ENCODE measurements around the gene BORCS6. TPM values are rescaled to one million over a fixed set of nuclear protein-coding genes. Genes with fewer than 3 reads are reported as not detected.
A peak's percentile ranks its signal among the peaks of the same experiment; 100 is the strongest.

Gene BORCS6
- total and polyA plus RNA-seq, 2 donors from 2014 or later, result 8.6 to 15.4 TPM

- no peak for TF ChIP-seq CTCF (IDR thresholded peaks at IDR 0.05; ENCODE audit: borderline replicate concordance, extremely low read depth, insufficient read depth)
- H3K27me3 ChIP-seq (ENCODE audit: control insufficient read depth, insufficient read depth, low read length), result no peaks in the 10 kb centered on the region
- H3K4me1 ChIP-seq (ENCODE audit: control insufficient read depth in 2 of 3, insufficient read depth in 2 of 3, low read depth in 1 of 3, low read length in 3 of 3), result peaks cover 2 to 20% (median 16%) of the 10 kb centered on the region in 3 donors
- peak in 2 of 5 donors; percentile 37 to 72 for DNase-seq
- FAIRE-seq, result no peak
- peaks cover 0 to 79% (median 58%) of the 10 kb centered on the region in 3 donors for H3K36me3 ChIP-seq (ENCODE audit: control insufficient read depth in 2 of 3, insufficient read depth in 3 of 3, low read length in 3 of 3)
- intact Hi-C loops (cut with DNase I), result no loop called here
- no peak overlapping the region for H3K4me3 ChIP-seq (ENCODE audit: low read length in 3 of 3)
- H3K9ac ChIP-seq (ENCODE audit: low read length in 3 of 3), result no peak overlapping the region
- H3K27ac ChIP-seq (ENCODE audit: low read depth in 2 of 2, low read length in 2 of 2), result no peak overlapping the region
- no peaks in the 10 kb centered on the region for H3K9me3 ChIP-seq (ENCODE audit: control insufficient read depth in 2 of 3, insufficient read depth in 1 of 3, low read length in 3 of 3)
Measured at GRCh38 chr17:8148560-8148959, 41.4 kb downstream of the BORCS6 start.

- Histone ChIP-seq H3K9ac (ENCODE audit: low read length in 3 of 3) (no peak overlapping the region), H3K9me3 (ENCODE audit: control insufficient read depth in 2 of 3, insufficient read depth in 1 of 3, low read length in 3 of 3) (no peaks in the 10 kb centered on the region), H3K27me3 (ENCODE audit: control insufficient read depth, insufficient read depth, low read length) (no peaks in the 10 kb centered on the region), H3K4me1 (ENCODE audit: control insufficient read depth in 2 of 3, insufficient read depth in 2 of 3, low read depth in 1 of 3, low read length in 3 of 3) (peaks cover 0 to 14% (median 9%) of the 10 kb centered on the region in 3 donors), H3K36me3 (ENCODE audit: control insufficient read depth in 2 of 3, insufficient read depth in 3 of 3, low read length in 3 of 3) (peaks cover 0 to 76% (median 58%) of the 10 kb centered on the region in 3 donors), H3K27ac (ENCODE audit: low read depth in 2 of 2, low read length in 2 of 2) (no peak overlapping the region), H3K4me3 (ENCODE audit: low read length in 3 of 3) (no peak overlapping the region)
- no peak for TF ChIP-seq CTCF (IDR thresholded peaks at IDR 0.05; ENCODE audit: borderline replicate concordance, extremely low read depth, insufficient read depth)
- FAIRE-seq (no peak), DNase-seq (peak in 1 of 5 donors; percentile 57)
- intact Hi-C loops (cut with DNase I), result no loop called here
Measured at GRCh38 chr17:8147805-8148404, 42.1 kb downstream of the BORCS6 start.

- Histone ChIP-seq H3K4me3 (ENCODE audit: low read length in 3 of 3) (no peak overlapping the region), H3K4me1 (ENCODE audit: control insufficient read depth in 2 of 3, insufficient read depth in 2 of 3, low read depth in 1 of 3, low read length in 3 of 3) (peaks cover 0 to 9% (median 4%) of the 10 kb centered on the region in 3 donors), H3K27me3 (ENCODE audit: control insufficient read depth, insufficient read depth, low read length) (no peaks in the 10 kb centered on the region), H3K27ac (ENCODE audit: low read depth in 2 of 2, low read length in 2 of 2) (no peak overlapping the region), H3K9me3 (ENCODE audit: control insufficient read depth in 2 of 3, insufficient read depth in 1 of 3, low read length in 3 of 3) (no peaks in the 10 kb centered on the region), H3K36me3 (ENCODE audit: control insufficient read depth in 2 of 3, insufficient read depth in 3 of 3, low read length in 3 of 3) (peaks cover 0 to 82% (median 63%) of the 10 kb centered on the region in 3 donors), H3K9ac (ENCODE audit: low read length in 3 of 3) (no peak overlapping the region)
- TF ChIP-seq CTCF (IDR thresholded peaks at IDR 0.05; ENCODE audit: borderline replicate concordance, extremely low read depth, insufficient read depth), result no peak
- intact Hi-C loops (cut with DNase I), result no loop called here
- DNase-seq, result peak in 2 of 5 donors; percentile 36 to 73
- FAIRE-seq, result no peak
Measured at GRCh38 chr17:8147141-8147804, 42.7 kb downstream of the BORCS6 start.

Data from kidney (tissue), 14 donors.